Stimulated activated CD8-positive, alpha-beta memory T cell treated with anti-CD3 and anti-CD28 coated beads, Interleukin-15, amount 100 ng/mL, for 24 hours (primary cell): ENCODE measurements around the gene RPS6KC1.
"Not testable (repeated sequence)": the region's sequence is repeated elsewhere in the genome, so short reads cannot be mapped to it uniquely, and the experiment has no call there.

ENCODE experiments used
- DNase-seq: peaks from one replicate; pipeline ENCODE4 v3.0.0-alpha.2; 2020; ENCODE audit warnings: low read depth

The RPS6KC1 gene

DNA sequence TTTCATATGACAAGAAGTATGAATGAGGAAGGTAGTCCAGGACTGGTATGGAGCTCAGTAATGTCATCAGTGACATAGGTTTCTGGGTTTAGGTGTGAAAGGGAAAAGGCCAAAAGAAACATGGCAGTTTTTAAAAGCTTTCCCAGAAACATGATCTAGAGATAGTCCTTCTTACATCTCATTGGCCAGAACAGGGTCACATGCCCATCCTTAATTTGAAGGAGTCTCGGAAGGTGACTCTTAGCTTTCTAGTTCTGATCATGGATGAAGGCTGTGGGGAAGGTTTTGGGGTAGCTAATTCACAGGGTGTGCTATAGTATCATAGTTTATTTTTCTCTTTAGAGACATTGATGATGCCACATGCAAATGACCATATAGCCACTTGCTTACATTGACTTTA, 55.3 kb downstream of the RPS6KC1 start:
- DNase-seq = no peak

DNA sequence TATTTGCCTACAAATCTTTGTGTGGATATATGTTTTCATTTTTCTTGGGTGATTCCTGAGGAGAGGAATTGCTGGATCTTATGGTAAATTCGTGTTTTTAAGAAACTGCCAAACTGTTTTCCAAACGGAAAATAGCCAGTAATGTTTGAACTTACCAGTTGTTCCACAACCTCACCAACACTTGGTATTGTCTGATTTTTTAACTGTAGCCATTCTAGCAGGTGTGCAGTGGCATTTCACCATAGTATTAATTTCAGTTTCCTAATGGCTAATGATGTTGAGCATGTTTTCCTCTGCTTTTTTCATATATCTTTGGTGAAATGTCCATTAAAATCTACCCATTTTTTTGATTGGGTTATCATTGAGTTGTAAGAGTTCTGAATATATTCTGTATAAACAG, 56.6 kb downstream of the RPS6KC1 start:
- DNase-seq = no peak

DNA sequence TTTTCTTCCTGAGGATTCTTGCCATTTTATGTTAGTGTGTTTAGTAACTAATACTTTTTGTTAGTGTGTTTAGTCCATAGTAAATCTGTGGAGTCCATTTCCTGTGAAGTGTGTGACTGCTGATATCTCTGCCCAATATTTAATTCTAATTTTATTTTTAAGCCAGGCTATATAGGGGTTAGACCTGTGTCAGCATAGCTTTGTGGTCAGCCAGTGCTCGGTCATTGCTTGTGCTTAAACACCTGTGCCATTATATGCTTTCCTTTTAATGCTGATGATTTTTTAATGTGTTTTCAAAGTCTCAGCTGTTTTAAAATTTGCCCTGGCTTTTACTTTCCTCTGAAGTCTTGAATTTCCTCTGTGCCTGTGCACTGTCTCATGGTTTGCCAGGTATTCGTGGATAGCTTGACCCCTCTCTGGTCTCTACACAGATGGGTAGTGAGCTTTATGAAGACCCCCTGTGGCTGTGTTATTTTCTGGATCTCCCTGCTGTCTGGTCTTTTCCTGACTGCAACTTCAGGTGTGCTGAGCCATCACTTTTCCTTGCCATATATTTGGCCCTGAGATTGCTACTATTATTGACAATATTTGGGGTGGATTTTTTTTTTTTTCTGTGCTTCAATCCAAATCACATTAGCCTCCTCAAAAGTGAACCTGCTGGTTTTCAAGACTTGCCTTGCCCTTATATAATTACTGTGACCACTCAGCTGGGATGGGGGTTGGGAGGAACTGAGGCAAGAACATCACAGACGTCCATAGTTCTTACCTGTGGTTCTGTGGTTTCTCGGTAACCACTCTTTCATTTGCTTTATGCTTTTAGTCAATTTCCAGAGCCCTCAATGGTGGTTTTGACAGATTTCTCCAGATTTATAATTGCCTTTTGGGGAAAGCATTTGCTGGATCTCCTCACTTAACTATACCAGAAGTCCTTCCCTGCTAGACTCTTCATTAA, 59.6 kb downstream of the RPS6KC1 start:
- DNase-seq = no peak

- no peak for DNase-seq
Measured at GRCh38 chr1:213111502-213111901, 60.5 kb downstream of the RPS6KC1 start.

- not testable (repeated sequence) for DNase-seq
Measured at GRCh38 chr1:213112723-213113122, 61.7 kb downstream of the RPS6KC1 start.

- not testable (repeated sequence) for DNase-seq
Measured at GRCh38 chr1:213117699-213118180, 66.7 kb downstream of the RPS6KC1 start.

GRCh38 chr1:213119794-213120193, 68.8 kb downstream of the RPS6KC1 start:
- no peak for DNase-seq

GRCh38 chr1:213120386-213120785, 69.3 kb downstream of the RPS6KC1 start:
- DNase-seq = no peak

DNA sequence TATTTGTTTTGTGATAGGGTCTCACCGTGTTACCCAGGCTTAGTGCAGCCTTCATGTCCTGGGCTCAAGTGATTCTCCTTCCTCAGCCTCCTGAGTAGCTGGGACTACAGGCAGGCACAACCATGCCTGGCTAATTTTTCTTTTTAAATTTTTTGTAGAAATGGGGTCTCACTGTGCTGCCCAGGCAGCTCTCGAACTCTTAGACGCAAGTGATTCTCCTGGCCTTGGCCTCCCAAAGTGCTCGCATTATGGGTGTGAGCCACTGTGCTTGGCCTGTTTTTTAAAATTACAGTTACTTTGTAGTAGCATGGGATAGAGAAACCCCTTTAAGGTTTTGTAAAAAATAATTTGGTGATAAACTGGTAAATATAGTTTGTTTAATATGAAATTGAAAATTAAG, 69.9 kb downstream of the RPS6KC1 start:
- DNase-seq = no peak

- DNase-seq = no peak
Measured at GRCh38 chr1:213122514-213122929, 71.5 kb downstream of the RPS6KC1 start.

DNA sequence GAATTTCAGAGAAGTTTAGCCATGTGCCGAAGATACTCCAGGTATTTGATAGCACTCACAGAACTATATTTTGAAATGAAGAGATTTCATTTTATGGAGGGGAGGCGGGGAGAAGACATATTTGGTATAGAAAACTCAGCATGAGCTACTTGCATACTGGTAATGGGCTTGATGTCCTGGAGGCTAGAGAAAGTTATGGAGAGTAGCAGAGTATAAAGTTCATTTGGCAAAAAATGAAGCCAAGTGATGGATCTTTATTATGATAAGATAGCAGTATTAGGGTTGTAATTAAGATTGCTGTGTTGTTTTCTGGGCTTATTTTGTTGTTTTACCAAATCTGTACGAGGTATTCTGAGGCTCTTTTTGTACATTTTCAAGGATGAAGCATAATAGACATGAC, 72.0 kb downstream of the RPS6KC1 start:
- DNase-seq = no peak

GRCh38 chr1:213123536-213123935, 72.5 kb downstream of the RPS6KC1 start:
- DNase-seq = no peak

DNA sequence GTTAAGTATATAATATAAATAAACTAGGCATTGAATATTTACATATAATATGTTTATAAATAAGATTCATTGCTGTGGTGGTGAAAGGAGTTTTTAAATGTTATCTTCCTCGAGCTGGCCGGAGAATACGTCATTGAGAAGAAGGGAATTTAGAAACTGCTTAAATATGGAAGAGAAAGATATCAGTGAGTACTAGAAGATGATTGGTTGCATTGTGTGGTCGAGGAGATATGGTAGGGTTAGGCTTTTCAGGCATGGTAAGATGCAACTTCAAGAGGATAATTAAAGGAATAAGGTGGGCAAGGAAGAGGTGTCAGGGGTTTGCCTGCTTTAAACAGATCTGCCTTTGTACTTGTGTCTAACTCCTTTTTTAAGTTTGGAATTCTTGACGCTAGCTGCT, 73.5 kb downstream of the RPS6KC1 start:
- DNase-seq = no peak

DNA sequence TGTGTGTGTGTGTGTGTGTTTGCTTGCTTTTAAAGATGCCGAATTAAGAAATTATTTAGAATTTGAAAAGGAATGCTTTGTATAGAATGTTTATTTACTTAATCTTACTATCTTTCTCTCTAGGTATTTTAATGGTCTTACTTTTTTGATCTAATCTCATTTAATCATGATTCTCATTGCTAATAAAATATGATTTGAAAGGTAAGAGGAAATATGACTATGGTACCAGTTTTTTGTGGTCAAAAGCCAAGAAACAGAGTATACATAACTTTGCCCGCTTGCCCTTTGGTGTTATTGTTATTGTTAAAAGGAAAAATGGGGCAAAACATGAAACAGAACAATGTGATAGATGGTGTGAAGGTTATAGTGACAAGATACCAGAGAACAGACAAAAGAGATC, 74.6 kb downstream of the RPS6KC1 start:
- no peak for DNase-seq

DNA sequence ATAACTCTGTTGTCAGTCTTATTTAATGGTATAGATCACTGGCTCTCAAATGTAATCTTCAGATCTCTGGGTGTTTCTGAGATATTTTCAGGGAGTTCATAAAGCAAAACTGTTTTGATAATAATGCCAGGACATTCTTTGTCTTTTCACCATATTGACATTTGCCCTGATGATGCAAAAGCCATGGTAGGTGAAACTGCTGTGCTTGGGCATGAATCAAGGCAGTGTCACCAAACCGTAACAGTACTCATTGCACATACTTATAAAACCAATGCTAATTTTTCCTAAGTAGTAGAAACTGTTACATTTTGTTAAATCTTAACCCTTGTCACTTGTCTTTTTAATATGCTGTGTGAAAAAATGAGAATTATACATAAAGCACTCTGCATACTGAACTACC, 76.0 kb downstream of the RPS6KC1 start:
- no peak for DNase-seq

- DNase-seq = no peak
Measured at GRCh38 chr1:213131851-213132655, 81.0 kb downstream of the RPS6KC1 start.

- no peak for DNase-seq
Measured at GRCh38 chr1:213135572-213135971, 84.5 kb downstream of the RPS6KC1 start.

- no peak for DNase-seq
Measured at GRCh38 chr1:213136190-213136917, 85.3 kb downstream of the RPS6KC1 start.

- DNase-seq = no peak
Measured at GRCh38 chr1:213138391-213138790, 87.3 kb downstream of the RPS6KC1 start.

DNA sequence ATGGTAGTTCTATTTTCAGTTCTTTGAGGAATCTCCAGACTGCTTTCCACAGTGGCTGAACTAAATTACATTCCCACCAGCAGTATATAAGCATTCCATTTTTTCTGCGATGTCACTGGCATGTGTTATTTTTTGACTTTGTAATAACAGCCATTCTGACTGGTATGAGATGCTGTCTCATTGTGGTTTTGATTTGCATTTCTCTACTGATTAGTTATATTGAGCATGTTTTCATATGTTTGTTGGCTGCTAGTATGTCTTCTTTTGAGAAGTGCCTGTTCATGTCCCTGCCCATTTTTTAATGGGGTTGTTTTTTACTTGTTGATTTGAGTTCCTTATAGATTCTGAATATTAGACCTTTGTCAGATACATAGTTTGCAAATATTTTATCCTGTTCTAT, 87.9 kb downstream of the RPS6KC1 start:
- DNase-seq = no peak

DNA sequence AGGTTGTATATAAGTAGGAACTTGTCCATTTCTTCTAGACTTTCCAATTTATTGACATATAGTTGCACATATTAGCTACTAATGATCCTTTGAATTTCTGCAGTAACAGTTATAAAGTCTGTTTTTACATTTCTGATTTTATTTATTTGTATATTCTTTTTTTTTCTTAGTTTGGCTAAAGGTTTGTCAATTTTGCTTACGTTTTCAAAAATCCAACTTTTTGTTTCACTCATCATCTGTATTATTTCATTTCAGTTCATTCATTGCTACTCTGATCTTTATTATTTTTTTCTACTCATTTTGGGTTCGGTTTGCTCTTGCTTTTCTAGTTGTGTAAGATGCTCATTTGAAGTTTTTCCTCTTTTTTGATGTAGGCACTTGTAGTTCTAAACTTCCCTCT, 97.9 kb downstream of the RPS6KC1 start:
- no peak for DNase-seq

DNA sequence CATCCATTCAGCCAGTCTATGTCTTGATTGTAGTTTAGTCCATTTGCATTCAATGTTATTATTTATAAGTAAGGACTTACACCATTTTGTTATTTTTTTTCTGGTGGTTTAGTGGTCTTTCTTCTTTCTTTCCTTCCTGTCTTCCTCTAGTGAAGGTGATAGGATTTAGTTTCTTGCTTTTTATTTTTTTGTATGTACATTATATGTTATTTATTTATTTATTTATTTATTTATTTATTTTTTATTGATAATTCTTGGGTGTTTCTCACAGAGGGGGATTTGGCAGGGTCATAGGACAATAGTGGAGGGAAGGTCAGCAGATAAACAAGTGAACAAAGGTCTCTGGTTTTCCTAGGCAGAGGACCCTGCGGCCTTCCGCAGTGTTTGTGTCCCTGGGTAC, 99.0 kb downstream of the RPS6KC1 start:
- DNase-seq = not testable (repeated sequence)
